Colonic mucosa (tissue), 4 donors: ENCODE results near the gene TBC1D5. TPM values are rescaled to one million over a fixed set of nuclear protein-coding genes. Genes with fewer than 3 reads are reported as not detected.

ENCODE experiments used
- DNase-seq: peaks from one replicate; pipeline ENCODE4 v3.0.0-alpha.2; 2020
- H3K27ac ChIP-seq: fragments of 200-600 bp; one replicate; pipeline ENCODE4 v1.8.0; 2021
- H3K27me3 ChIP-seq: fragments of 200-600 bp; one replicate; pipeline ENCODE4 v1.8.0; 2021
- H3K36me3 ChIP-seq: fragments of 200-600 bp; one replicate; pipeline ENCODE4 v1.8.0; 2021
- H3K4me1 ChIP-seq: fragments of 200-600 bp; one replicate; pipeline ENCODE4 v1.8.0; 2021; ENCODE audit warnings: mild to moderate bottlenecking
- H3K4me3 ChIP-seq: fragments of 200-600 bp; one replicate; pipeline ENCODE4 v1.8.0; 2021
- H3K9ac ChIP-seq, 2 donors: one replicate each; pipeline ENCODE4 v1.7.0; 2013; ENCODE audit warnings: control low read depth in 2 of 2, low read depth in 2 of 2, low read length in 2 of 2
- H3K9me3 ChIP-seq: fragments of 200-600 bp; one replicate; pipeline ENCODE4 v1.8.0; 2021
- intact Hi-C: fragments of 100-400 bp; cut with DNase I; formaldehyde crosslinking; loops from one replicate; pipeline ENCODE4 v1.14.1; 2022
- total RNA-seq, 2 donors: library from RNA; stranded (reverse); fragmentation: NEBNext Ultra II Directional in 1 of 2; extraction: Animal tissue kit (Norgen Biotek cat#: 25700) in 1 of 2; gene quantifications; one replicate each; pipeline ENCODE4 v1.2.1, GENCODE V29; 2021
- TF ChIP-seq, protein P1 (sequence below): fragments of 200-600 bp; IDR thresholded peaks from one replicate; pipeline ENCODE4 v1.8.0; 2022; ENCODE audit warnings: antibody characterized with exemption, mild to moderate bottlenecking
- donor health status: healthy.
- donor health status: DM: no; HTN: no; CAD: no.
- donor health status: DM: no; HTN: no; CAD: no.

TBC1D5 gene
- total RNA-seq, 2 donors from 2014 or later, result 29.9 to 31.2 TPM

DNA sequence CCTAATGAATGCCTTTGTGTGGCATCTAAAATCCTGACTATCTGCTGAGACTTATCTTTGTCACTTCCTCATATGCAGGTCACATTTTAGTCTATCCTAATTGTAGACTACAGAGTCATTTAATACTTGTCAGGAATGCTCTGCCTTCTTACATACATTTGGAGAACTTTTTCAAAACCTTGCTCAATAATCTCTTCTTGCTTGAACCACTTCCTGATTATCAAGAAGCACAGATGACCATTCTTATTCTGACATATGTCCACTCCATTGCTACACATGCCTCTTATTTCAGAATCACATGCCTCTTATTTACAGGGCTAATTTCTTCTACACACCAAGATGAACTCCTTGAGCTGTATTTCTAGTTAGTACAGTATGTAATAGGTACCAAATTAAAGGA lies 400.3 kb downstream of the TBC1D5 start:
- H3K27ac ChIP-seq, result no peak overlapping the region
- no peak overlapping the region for H3K4me3 ChIP-seq
- DNase-seq, result no peak
- no peaks in the 10 kb centered on the region for H3K27me3 ChIP-seq
- intact Hi-C loops, result no loop called here
- TF ChIP-seq, protein P1, sequence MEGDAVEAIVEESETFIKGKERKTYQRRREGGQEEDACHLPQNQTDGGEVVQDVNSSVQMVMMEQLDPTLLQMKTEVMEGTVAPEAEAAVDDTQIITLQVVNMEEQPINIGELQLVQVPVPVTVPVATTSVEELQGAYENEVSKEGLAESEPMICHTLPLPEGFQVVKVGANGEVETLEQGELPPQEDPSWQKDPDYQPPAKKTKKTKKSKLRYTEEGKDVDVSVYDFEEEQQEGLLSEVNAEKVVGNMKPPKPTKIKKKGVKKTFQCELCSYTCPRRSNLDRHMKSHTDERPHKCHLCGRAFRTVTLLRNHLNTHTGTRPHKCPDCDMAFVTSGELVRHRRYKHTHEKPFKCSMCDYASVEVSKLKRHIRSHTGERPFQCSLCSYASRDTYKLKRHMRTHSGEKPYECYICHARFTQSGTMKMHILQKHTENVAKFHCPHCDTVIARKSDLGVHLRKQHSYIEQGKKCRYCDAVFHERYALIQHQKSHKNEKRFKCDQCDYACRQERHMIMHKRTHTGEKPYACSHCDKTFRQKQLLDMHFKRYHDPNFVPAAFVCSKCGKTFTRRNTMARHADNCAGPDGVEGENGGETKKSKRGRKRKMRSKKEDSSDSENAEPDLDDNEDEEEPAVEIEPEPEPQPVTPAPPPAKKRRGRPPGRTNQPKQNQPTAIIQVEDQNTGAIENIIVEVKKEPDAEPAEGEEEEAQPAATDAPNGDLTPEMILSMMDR, result no peak
- no peak overlapping the region for H3K9ac ChIP-seq
- H3K36me3 ChIP-seq, result no peaks in the 10 kb centered on the region
- no peaks in the 10 kb centered on the region for H3K9me3 ChIP-seq
- no peaks in the 10 kb centered on the region for H3K4me1 ChIP-seq

- TF ChIP-seq, protein P1, result no peak
- no peaks in the 10 kb centered on the region for H3K27me3 ChIP-seq
- no peak overlapping the region for H3K27ac ChIP-seq
- intact Hi-C loops, result no loop called here
- no peaks in the 10 kb centered on the region for H3K36me3 ChIP-seq
- no peaks in the 10 kb centered on the region for H3K4me1 ChIP-seq
- H3K9ac ChIP-seq, result no peak overlapping the region
- no peak overlapping the region for H3K4me3 ChIP-seq
- DNase-seq, result no peak
- no peaks in the 10 kb centered on the region for H3K9me3 ChIP-seq
Observed at GRCh38 chr3:17340693-17341092, 401.7 kb downstream of the TBC1D5 start.

DNA sequence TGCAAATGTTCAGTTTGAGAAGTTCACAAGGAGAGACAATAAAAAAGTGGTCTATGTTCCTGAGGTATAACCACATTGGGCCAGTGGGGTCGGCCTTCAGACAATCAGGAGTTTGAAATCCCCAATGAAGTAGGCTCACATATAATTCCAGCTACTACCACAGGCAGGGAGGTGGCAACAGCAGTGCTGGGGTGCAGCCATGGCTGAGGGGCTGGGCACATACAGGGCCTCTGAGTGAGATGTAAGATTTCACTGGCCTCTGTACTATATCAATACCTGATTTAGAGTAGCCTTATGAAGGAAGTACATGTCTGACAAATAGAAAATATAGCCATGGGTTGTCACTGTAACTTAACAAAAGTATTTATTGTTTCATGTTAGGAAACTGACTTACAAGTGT lies 402.2 kb downstream of the TBC1D5 start:
- TF ChIP-seq, protein P1, result no peak
- no peak for DNase-seq
- no peak overlapping the region for H3K9ac ChIP-seq
- H3K27me3 ChIP-seq, result no peaks in the 10 kb centered on the region
- no peaks in the 10 kb centered on the region for H3K36me3 ChIP-seq
- no peak overlapping the region for H3K4me3 ChIP-seq
- H3K27ac ChIP-seq, result no peak overlapping the region
- H3K9me3 ChIP-seq, result no peaks in the 10 kb centered on the region
- intact Hi-C loops, result no loop called here
- no peaks in the 10 kb centered on the region for H3K4me1 ChIP-seq

- no peak for DNase-seq
- intact Hi-C loops, result no loop called here
Observed at GRCh38 chr3:17339132-17339575, 403.3 kb downstream of the TBC1D5 start.

GRCh38 chr3:17336291-17336690 lies 406.1 kb downstream of the TBC1D5 start:
- Histone ChIP-seq H3K9ac (no peak overlapping the region), H3K27me3 (no peaks in the 10 kb centered on the region), H3K9me3 (no peaks in the 10 kb centered on the region), H3K27ac (no peak overlapping the region), H3K4me3 (no peak overlapping the region), H3K36me3 (no peaks in the 10 kb centered on the region), H3K4me1 (no peaks in the 10 kb centered on the region)
- intact Hi-C loops, result no loop called here
- TF ChIP-seq, protein P1, result no peak
- no peak for DNase-seq

More at GRCh38 chr3:17339132-17339575, 403.3 kb downstream of the TBC1D5 start:
- Histone ChIP-seq H3K4me3 (no peak overlapping the region), H3K27me3 (no peaks in the 10 kb centered on the region), H3K4me1 (no peaks in the 10 kb centered on the region), H3K36me3 (no peaks in the 10 kb centered on the region), H3K9ac (no peak overlapping the region), H3K9me3 (no peaks in the 10 kb centered on the region), H3K27ac (no peak overlapping the region)
- TF ChIP-seq, protein P1, result no peak

DNA sequence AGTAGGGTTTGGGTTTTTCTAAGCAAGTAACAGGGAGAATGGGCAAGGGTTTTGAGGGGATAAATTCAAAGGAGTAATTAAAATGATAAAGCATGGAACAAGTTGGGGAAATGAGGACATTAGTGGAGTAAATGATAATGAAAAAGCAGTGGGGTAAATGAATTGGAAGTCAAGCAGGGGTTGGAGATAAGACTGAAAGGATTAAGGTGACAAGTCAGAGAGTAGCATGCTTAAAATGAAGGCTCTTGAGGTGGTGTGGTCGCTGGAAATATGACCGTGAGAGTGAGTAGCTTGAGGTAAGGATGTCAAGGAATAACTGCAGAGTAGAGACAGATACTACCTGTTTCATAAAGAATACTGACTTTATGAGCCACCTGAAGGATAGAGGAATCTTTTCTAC lies 408.5 kb downstream of the TBC1D5 start:
- H3K9me3 ChIP-seq, result no peaks in the 10 kb centered on the region
- H3K27ac ChIP-seq, result no peak overlapping the region
- H3K36me3 ChIP-seq, result no peaks in the 10 kb centered on the region
- H3K4me3 ChIP-seq, result no peak overlapping the region
- H3K4me1 ChIP-seq, result no peaks in the 10 kb centered on the region
- TF ChIP-seq, protein P1, result no peak
- H3K27me3 ChIP-seq, result no peaks in the 10 kb centered on the region
- H3K9ac ChIP-seq, result no peak overlapping the region
- intact Hi-C loops, result no loop called here
- DNase-seq, result no peak
